H9 (cell line): Measurements from ENCODE around the gene B3GNT9. TPM values are rescaled to one million over a fixed set of nuclear protein-coding genes. Genes with fewer than 3 reads are reported as not detected.

ENCODE experiments used
- DNase-seq: peaks from one replicate; pipeline ENCODE4 v3.0.0-alpha.2; 2017
- H2AFZ ChIP-seq: one replicate; pipeline ENCODE4 v1.6.1; 2013; ENCODE audit warnings: mild to moderate bottlenecking, low read length, control low read depth, moderate library complexity
- H2AK5ac ChIP-seq: 2 replicates; pipeline ENCODE4 v1.6.1; 2013; ENCODE audit warnings: low read length, control low read depth, mixed read lengths; ENCODE audit not compliant: insufficient read length
- H2BK120ac ChIP-seq: one replicate; pipeline ENCODE4 v1.6.1; 2013; ENCODE audit warnings: low read depth, mild to moderate bottlenecking, low read length, control low read depth, inconsistent platforms; ENCODE audit not compliant: poor library complexity, severe bottlenecking
- H2BK12ac ChIP-seq: 2 replicates; pipeline ENCODE4 v1.6.1; 2013; ENCODE audit warnings: low read length, control low read depth, mixed read lengths, low read depth; ENCODE audit not compliant: insufficient read length
- H2BK15ac ChIP-seq: 2 replicates; pipeline ENCODE4 v1.6.1; 2013; ENCODE audit warnings: low read depth, low read length, control low read depth
- H2BK20ac ChIP-seq: one replicate; pipeline ENCODE4 v1.6.1; 2013; ENCODE audit warnings: low read depth, mild to moderate bottlenecking, low read length, control low read depth, inconsistent platforms; ENCODE audit not compliant: poor library complexity, severe bottlenecking
- H2BK5ac ChIP-seq: 2 replicates; pipeline ENCODE4 v1.6.1; 2013; ENCODE audit warnings: low read length, control low read depth, mixed read lengths; ENCODE audit not compliant: insufficient read length
- H3K14ac ChIP-seq: 2 replicates; pipeline ENCODE4 v1.6.1; 2013; ENCODE audit warnings: low read length, control low read depth; ENCODE audit not compliant: insufficient read depth
- H3K18ac ChIP-seq: 2 replicates; pipeline ENCODE4 v1.6.1; 2013; ENCODE audit warnings: low read depth, mild to moderate bottlenecking, mixed read lengths, low read length, control low read depth; ENCODE audit not compliant: insufficient read length
- H3K23ac ChIP-seq: 2 replicates; pipeline ENCODE4 v1.6.1; 2013; ENCODE audit warnings: low read length, control low read depth, mixed read lengths, low read depth; ENCODE audit not compliant: insufficient read length
- H3K23me2 ChIP-seq: 2 replicates; pipeline ENCODE4 v1.6.1; 2013; ENCODE audit warnings: low read depth, mild to moderate bottlenecking, mixed read lengths, low read length, control low read depth; ENCODE audit not compliant: insufficient read length, poor library complexity, severe bottlenecking
- H3K27ac ChIP-seq: 2 replicates; pipeline ENCODE4 v1.5.1; 2013; ENCODE audit warnings: low read length, control low read depth, mixed read lengths, low read depth; ENCODE audit not compliant: insufficient read length
- H3K27me3 ChIP-seq: 2 replicates; pipeline ENCODE4 v1.6.1; 2013; ENCODE audit warnings: low read length, control low read depth, inconsistent platforms; ENCODE audit not compliant: insufficient read depth
- H3K4ac ChIP-seq: 2 replicates; pipeline ENCODE4 v1.6.1; 2013; ENCODE audit warnings: low read depth, mild to moderate bottlenecking, control low read depth, inconsistent platforms, low read length, moderate library complexity
- H3K4me1 ChIP-seq: 2 replicates; pipeline ENCODE4 v1.6.1; 2013; ENCODE audit warnings: low read length, control low read depth, inconsistent platforms; ENCODE audit not compliant: insufficient read depth
- H3K4me2 ChIP-seq: 2 replicates; pipeline ENCODE4 v1.6.1; 2013; ENCODE audit warnings: low read length, control low read depth, mixed read lengths; ENCODE audit not compliant: insufficient read length, insufficient read depth
- H3K56ac ChIP-seq: 2 replicates; pipeline ENCODE4 v1.6.1; 2013; ENCODE audit warnings: low read depth, mild to moderate bottlenecking, mixed read lengths, low read length, control low read depth; ENCODE audit not compliant: insufficient read length
- H3K79me1 ChIP-seq: 2 replicates; pipeline ENCODE4 v1.6.1; 2013; ENCODE audit warnings: low read depth, mild to moderate bottlenecking, moderate library complexity, low read length, control low read depth, inconsistent platforms; ENCODE audit not compliant: insufficient read depth, poor library complexity, severe bottlenecking
- H3K79me2 ChIP-seq: 2 replicates; pipeline ENCODE4 v1.6.1; 2013; ENCODE audit warnings: low read length, control low read depth, inconsistent platforms; ENCODE audit not compliant: insufficient read depth
- H3K9ac ChIP-seq: 2 replicates; pipeline ENCODE4 v1.6.1; 2013; ENCODE audit warnings: low read length, control low read depth, mixed read lengths; ENCODE audit not compliant: insufficient read length; ENCODE audit errors: extremely low read depth
- H3K9me3 ChIP-seq: one replicate; pipeline ENCODE4 v1.6.1; 2013; ENCODE audit warnings: low read depth, low read length, inconsistent platforms; ENCODE audit not compliant: control insufficient read depth
- H3T11ph ChIP-seq: one replicate; pipeline ENCODE4 v1.6.1; 2013; ENCODE audit warnings: mild to moderate bottlenecking, low read length, control low read depth, inconsistent platforms
- H4K20me1 ChIP-seq: one replicate; pipeline ENCODE4 v1.6.1; 2013; ENCODE audit not compliant: control insufficient read depth, insufficient read length, insufficient read depth
- H4K5ac ChIP-seq: 2 replicates; pipeline ENCODE4 v1.6.1; 2013; ENCODE audit warnings: low read depth, mild to moderate bottlenecking, mixed read lengths, low read length, control low read depth; ENCODE audit not compliant: insufficient read length
- H4K8ac ChIP-seq: replicated peaks from 2 replicates; pipeline ENCODE4 v1.6.1; 2013; ENCODE audit warnings: low read length, control low read depth, mixed read lengths, low read depth; ENCODE audit not compliant: insufficient read length
- H4K91ac ChIP-seq: 2 replicates; pipeline ENCODE4 v1.6.1; 2013; ENCODE audit warnings: low read depth, mild to moderate bottlenecking, moderate library complexity, mixed read lengths, low read length, control low read depth; ENCODE audit not compliant: insufficient read length
- H3K27ac Mint-ChIP-seq, 3 experiments: 2 replicates in 2 of 3; 3 replicates in 1 of 3; pipeline ENCODE4 v1.8.0; 2020 to 2021; ENCODE audit warnings: mixed read lengths in 3 of 3, mild to moderate bottlenecking in 1 of 3, moderate library complexity in 1 of 3
- H3K27me3 Mint-ChIP-seq: 2 replicates; pipeline ENCODE4 v1.8.0; 2021; ENCODE audit warnings: low read depth, mild to moderate bottlenecking, moderate library complexity, mixed read lengths
- H3K36me3 Mint-ChIP-seq, 3 experiments: 2 replicates in 2 of 3; 3 replicates in 1 of 3; pipeline ENCODE4 v1.8.0; 2020 to 2021; ENCODE audit warnings: low read depth in 3 of 3, mixed read lengths in 3 of 3; ENCODE audit not compliant: insufficient read depth in 1 of 3
- H3K4me1 Mint-ChIP-seq, 2 experiments: 2 replicates each; pipeline ENCODE4 v1.8.0; 2020; ENCODE audit warnings: mixed read lengths in 2 of 2
- H3K4me3 Mint-ChIP-seq, 2 experiments: 2 replicates in 1 of 2; 3 replicates in 1 of 2; pipeline ENCODE4 v1.8.0; 2020 to 2021; ENCODE audit warnings: mild to moderate bottlenecking in 2 of 2, mixed read lengths in 2 of 2, moderate library complexity in 1 of 2
- H3K9me3 Mint-ChIP-seq, 2 experiments: 2 replicates in 1 of 2; 3 replicates in 1 of 2; pipeline ENCODE4 v1.8.0; 2020; ENCODE audit warnings: mild to moderate bottlenecking in 2 of 2, mixed read lengths in 2 of 2, moderate library complexity in 1 of 2
- CTCF ChIP-seq: fragments of 200-600 bp; sonication (generic); conservative IDR thresholded peaks from 3 replicates; pipeline ENCODE4 v1.8.0; 2021; ENCODE audit warnings: antibody characterized with exemption, mild to moderate bottlenecking
- WGBS: extraction: QIAGEN DNeasy Blood & Tissue Kit; methylation state at CpG from one replicate; pipeline ENCODE4 v1.1.7; 2013; ENCODE audit warnings: missing lambda C conversion rate, low lambda C conversion rate, mixed read lengths; ENCODE audit not compliant: insufficient read length; ENCODE audit errors: extremely low coverage; 5-methylcytosine and 5-hydroxymethylcytosine counted together
- total RNA-seq: library from RNA; stranded (reverse); gene quantifications from 2 replicates; pipeline ENCODE4 v1.2.1, GENCODE V29; 2021

The B3GNT9 gene
- total RNA-seq, 1 experiment from 2014 or later, result 11.2 TPM

DNA sequence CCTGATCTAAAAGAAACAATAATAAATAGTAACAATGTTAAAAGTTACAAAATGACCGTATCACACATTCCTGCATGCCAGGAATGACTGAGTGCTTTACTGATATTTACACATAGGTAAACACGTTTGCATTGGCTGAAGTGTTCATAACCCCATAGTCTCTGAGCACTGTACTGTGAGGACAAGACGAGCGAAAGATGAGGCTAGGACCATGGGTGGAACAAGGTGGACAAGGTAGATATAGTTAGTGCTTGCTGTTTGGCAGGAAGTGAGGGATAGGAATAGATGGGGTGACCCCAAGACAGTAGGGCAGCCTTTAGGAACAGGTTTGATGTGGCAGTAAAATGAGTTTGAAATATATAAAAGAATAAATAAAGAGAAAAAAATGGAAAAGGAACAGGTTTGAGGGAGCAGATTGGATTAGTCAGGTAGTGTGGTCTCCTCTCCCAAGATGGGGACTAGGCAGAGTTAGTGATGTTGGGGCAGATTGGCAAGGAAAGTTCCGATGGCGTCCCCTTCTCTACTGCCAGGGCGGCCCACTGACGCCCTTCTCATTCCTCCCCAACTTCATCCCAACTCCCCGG, 40.7 kb upstream of the B3GNT9 start:
- no peaks in the 10 kb centered on the region for H3K4me1 ChIP-seq
- no peak overlapping the region for H3K56ac ChIP-seq
- peaks cover 23 to 34% of the 10 kb centered on the region in 2 experiments for H3K4me1 Mint-ChIP-seq
- H3T11ph ChIP-seq, result no peak overlapping the region
- H3K27ac ChIP-seq, result no peak overlapping the region
- H3K27ac Mint-ChIP-seq, result no peak overlapping the region
- peaks cover 13% of the 10 kb centered on the region; the same call in 1 of the 2 replicates for H3K79me2 ChIP-seq
- no peak overlapping the region for H2BK5ac ChIP-seq
- H2BK120ac ChIP-seq, result no peak overlapping the region
- no peak overlapping the region for H3K4ac ChIP-seq
- H2BK15ac ChIP-seq, result no peak overlapping the region
- no peaks in the 10 kb centered on the region for H3K9me3 ChIP-seq
- no CpG with 5 or more reads among the region's 9 CpGs for WGBS
- no peak overlapping the region for H4K91ac ChIP-seq
- H4K8ac ChIP-seq, result no peak overlapping the region
- H3K23ac ChIP-seq, result no peak overlapping the region
- H4K20me1 ChIP-seq, result no peaks in the 10 kb centered on the region
- no peaks in the 10 kb centered on the region; the same call in 1 of the 2 replicates for H3K27me3 ChIP-seq
- TF ChIP-seq CTCF, result no peak
- no peak overlapping the region for H3K18ac ChIP-seq
- no peak overlapping the region for H4K5ac ChIP-seq
- peaks cover 13% of the 10 kb centered on the region for H3K79me1 ChIP-seq
- peak overlapping the region; percentile 89 for H3K4me2 ChIP-seq
- peak overlapping the region; percentile 86 to 93 for H3K4me3 Mint-ChIP-seq
- peaks cover 8% of the 10 kb centered on the region for H3K23me2 ChIP-seq
- no peak overlapping the region for H3K9ac ChIP-seq
- peaks cover 31 to 39% (median 37%) of the 10 kb centered on the region in 3 experiments for H3K36me3 Mint-ChIP-seq
- no peak for DNase-seq
- no peak overlapping the region for H2AK5ac ChIP-seq
- H3K27me3 Mint-ChIP-seq, result peaks cover 8% of the 10 kb centered on the region
- H3K9me3 Mint-ChIP-seq, result no peaks in the 10 kb centered on the region; a peak in 1 of 5 replicates
- no peak overlapping the region for H2AFZ ChIP-seq
- no peak overlapping the region for H2BK12ac ChIP-seq
- no peak overlapping the region for H3K14ac ChIP-seq
- no peak overlapping the region for H2BK20ac ChIP-seq
